Psoas muscle (tissue), 8 donors: ENCODE measurements around the gene BBS1. TPM values are rescaled to one million over a fixed set of nuclear protein-coding genes. Genes with fewer than 3 reads are reported as not detected.

Experiments
- ATAC-seq, 4 donors: fragments of 200-7000 bp; cut with Tn5 transposase; one replicate each; pipeline ENCODE4 v1.9.1; 2020; ENCODE audit warnings: moderate library complexity in 3 of 4, mild to moderate bottlenecking in 2 of 4
- DNase-seq, 2 donors: peaks; one replicate each; pipeline ENCODE4 v3.0.0-alpha.2; 2020
- H3K27ac ChIP-seq: fragments of 200-600 bp; one replicate; pipeline ENCODE4 v1.8.0; 2022
- H3K27me3 ChIP-seq, 3 donors: fragments of 200-600 bp in 1 of 3; one replicate each; pipeline versions ENCODE4 v1.6.1 to v1.8.0; 2013 to 2022; ENCODE audit warnings: low read length in 2 of 3, mild to moderate bottlenecking in 2 of 3, moderate library complexity in 1 of 3; ENCODE audit not compliant: insufficient read depth in 3 of 3
- H3K36me3 ChIP-seq, 2 donors: fragments of 200-600 bp in 1 of 2; one replicate each; pipeline versions ENCODE4 v1.6.1 to v1.8.0; 2013 to 2022; ENCODE audit warnings: low read depth in 1 of 2, mild to moderate bottlenecking in 1 of 2, moderate library complexity in 1 of 2; ENCODE audit not compliant: insufficient read depth in 1 of 2
- H3K4me1 ChIP-seq: fragments of 200-600 bp; one replicate; pipeline ENCODE4 v1.8.0; 2022
- H3K4me3 ChIP-seq: fragments of 200-600 bp; one replicate; pipeline ENCODE4 v1.8.0; 2022; ENCODE audit warnings: mild to moderate bottlenecking
- H3K9me3 ChIP-seq: fragments of 200-600 bp; one replicate; pipeline ENCODE4 v1.8.0; 2022
- CTCF ChIP-seq: fragments of 200-600 bp; IDR thresholded peaks from one replicate; pipeline ENCODE4 v1.8.0; 2022; ENCODE audit warnings: antibody characterized with exemption
- WGBS, 3 donors: extraction: QIAGEN DNeasy Blood & Tissue Kit; methylation state at CpG; one replicate each; pipeline versions ENCODE4 v1.1.6 to v1.1.7; 2013; 5-methylcytosine and 5-hydroxymethylcytosine counted together
- intact Hi-C, 2 donors: fragments of 100-400 bp; cut with DNase I; formaldehyde crosslinking; loops; one replicate each; pipeline versions ENCODE4 v1.11.0 to v1.14.2; 2022
- polyA plus RNA-seq, 3 donors: library from polyadenylated mRNA; stranded (reverse); fragments of 200-250 nt; gene quantifications; one replicate each; pipeline ENCODE4 v1.2.3, GENCODE V29; 2013
- total RNA-seq, 4 donors: library from RNA; stranded (reverse); fragmentation: NEBNext Ultra II Directional in 2 of 4; extraction: Animal tissue kit (Norgen Biotek cat#: 25700) in 2 of 4; gene quantifications; one replicate each; pipeline versions ENCODE4 v1.2.1 to v1.2.4, GENCODE V29; 2021 to 2023
- donor health status: healthy with polysubstance abuse.
- donor health status: DM: no; HTN: no; CAD: no; lungs with moderate emphysema.
- donor health status: Bipolar disorder and iron deficiency.
- donor health status: healthy.
- donor health status: DM: yes; HTN: yes; CAD: no.
- donor health status: DM: no; HTN: no; CAD: no.
- donor health status: DM: no; HTN: no; CAD: no.
- donor health status: DM: yes; HTN: yes; CAD: no.

BBS1 gene
- total and polyA plus RNA-seq, 7 donors = 4.4 to 15.3 (median 10.9) TPM

DNA sequence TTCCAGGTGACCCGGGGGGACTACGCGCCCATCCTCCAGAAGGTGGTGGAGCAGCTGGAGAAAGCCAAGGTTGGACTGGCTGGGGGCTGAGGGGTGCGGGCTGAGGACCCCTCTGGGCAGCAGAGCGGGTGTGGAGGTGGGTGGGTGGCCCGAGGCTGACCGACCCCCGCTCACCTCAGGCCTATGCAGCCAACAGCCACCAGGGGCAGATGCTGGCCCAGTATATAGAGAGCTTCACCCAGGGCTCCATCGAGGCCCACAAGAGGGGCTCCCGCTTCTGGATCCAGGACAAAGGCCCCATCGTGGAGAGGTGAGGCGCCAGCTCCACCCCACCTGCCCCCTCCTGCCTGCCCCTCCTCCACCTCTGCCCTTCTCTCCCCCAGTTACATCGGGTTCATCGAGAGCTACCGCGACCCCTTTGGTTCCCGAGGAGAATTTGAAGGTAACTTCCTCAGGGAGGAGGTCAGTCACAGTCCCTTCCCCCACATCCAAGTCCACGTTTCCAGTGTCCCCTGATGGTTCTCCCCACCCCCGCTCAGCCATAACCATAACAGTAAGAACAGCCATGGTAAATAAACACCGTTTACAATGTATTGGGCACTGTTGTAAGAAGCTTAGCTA, 19.0 kb upstream of the BBS1 start:
- Histone ChIP-seq H3K27ac (no peak overlapping the region), H3K27me3 (no peaks in the 10 kb centered on the region), H3K36me3 (peaks cover 5 to 96% of the 10 kb centered on the region in 2 donors), H3K9me3 (no peaks in the 10 kb centered on the region), H3K4me1 (no peaks in the 10 kb centered on the region), H3K4me3 (no peak overlapping the region)
- intact Hi-C loops = no loop called here
- 69 to 74% (median 71%) methylated on average over 17 to 20 of the region's 20 CpGs for whole genome bisulfite sequencing, 3 donors
- peak; percentile 15 for TF ChIP-seq CTCF
- DNase-seq = no peak
- ATAC-seq = no peak

DNA sequence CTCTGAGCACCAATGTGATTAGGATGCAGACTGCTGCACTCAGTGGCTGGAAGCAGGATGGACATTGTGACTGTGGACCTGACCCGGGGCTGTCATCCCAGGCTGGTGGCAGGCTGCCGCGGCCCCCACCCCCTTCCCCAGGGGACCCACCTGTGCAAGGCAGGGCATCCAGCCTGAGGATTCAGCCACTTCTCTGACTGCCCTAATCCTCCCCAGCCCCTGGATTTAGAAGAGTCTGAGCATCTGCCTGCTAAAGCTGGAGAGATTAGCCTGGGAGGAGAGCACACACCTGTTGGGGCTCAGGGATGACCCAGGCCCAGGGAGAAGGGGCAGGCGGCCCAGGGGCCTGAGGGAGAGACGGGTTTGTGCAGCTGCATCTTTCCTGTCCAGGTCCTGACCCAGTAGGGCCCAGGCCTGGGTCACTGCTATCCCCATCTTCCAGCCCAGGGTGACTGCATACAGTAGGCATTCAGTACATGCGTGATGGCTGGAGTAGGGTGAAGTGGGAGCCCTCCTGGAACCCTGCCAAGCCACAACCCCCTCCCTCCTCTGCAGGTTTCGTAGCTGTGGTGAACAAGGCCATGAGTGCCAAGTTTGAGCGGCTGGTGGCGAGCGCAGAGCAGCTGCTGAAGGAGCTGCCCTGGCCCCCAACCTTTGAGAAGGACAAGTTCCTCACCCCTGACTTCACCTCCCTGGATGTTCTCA, 18.1 kb upstream of the BBS1 start:
- no peaks in the 10 kb centered on the region for H3K27me3 ChIP-seq
- H3K4me3 ChIP-seq = no peak overlapping the region
- H3K36me3 ChIP-seq = peaks cover 5 to 96% of the 10 kb centered on the region in 2 donors
- H3K4me1 ChIP-seq = no peaks in the 10 kb centered on the region
- peak in 1 of 2 donors; percentile 26 for DNase-seq
- no peak for ATAC-seq
- intact Hi-C loops = no loop called here
- 85 to 91% (median 85%) methylated on average over 10 of the region's 10 CpGs for WGBS, 3 donors
- TF ChIP-seq CTCF = no peak
- no peaks in the 10 kb centered on the region for H3K9me3 ChIP-seq
- H3K27ac ChIP-seq = no peak overlapping the region

- no peak for TF ChIP-seq CTCF
- Histone ChIP-seq H3K27me3 (no peaks in the 10 kb centered on the region), H3K27ac (no peak overlapping the region), H3K4me1 (no peaks in the 10 kb centered on the region), H3K9me3 (no peaks in the 10 kb centered on the region), H3K4me3 (no peak overlapping the region), H3K36me3 (peaks cover 5 to 96% of the 10 kb centered on the region in 2 donors)
- ATAC-seq = no peak
- DNase-seq = peak in 1 of 2 donors; percentile 24
- intact Hi-C loops = no loop called here
- WGBS, 3 donors = 94 to 96% (median 95%) methylated on average over 10 of the region's 10 CpGs
Measured at GRCh38 chr11:66493130-66493529, 17.3 kb upstream of the BBS1 start.

DNA sequence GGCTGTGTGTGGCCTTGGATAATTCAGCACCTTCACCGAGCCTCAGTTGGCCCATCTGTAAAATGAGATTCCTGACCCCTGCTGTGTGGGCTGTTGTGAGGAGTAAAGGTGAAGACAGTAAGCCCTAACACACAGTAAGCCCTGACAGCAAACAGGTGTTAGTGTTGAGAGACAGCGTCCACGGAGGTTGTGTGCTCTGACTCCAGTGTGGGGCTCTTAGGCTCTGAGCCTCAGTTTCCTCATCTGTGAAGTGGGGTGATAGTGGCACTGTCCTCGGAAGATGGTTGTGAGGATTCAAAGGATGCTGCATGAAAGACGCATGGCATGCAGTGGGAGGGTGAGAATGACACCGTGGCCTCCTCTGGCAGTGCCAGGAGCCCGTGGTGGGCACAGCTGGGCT, 16.0 kb upstream of the BBS1 start:
- WGBS, 3 donors = 85 to 94% (median 88%) methylated on average over 7 of the region's 7 CpGs
- ATAC-seq (no peak), DNase-seq (no peak)
- Histone ChIP-seq H3K36me3 (peaks cover 5 to 96% of the 10 kb centered on the region in 2 donors), H3K9me3 (no peaks in the 10 kb centered on the region), H3K27ac (no peak overlapping the region), H3K27me3 (no peaks in the 10 kb centered on the region), H3K4me1 (no peaks in the 10 kb centered on the region), H3K4me3 (no peak overlapping the region)
- TF ChIP-seq CTCF = no peak
- intact Hi-C loops = no loop called here
